ENCODE data around the gene ATP12A. TPM values are rescaled to one million over a fixed set of nuclear protein-coding genes. Genes with fewer than 3 reads are reported as not detected.
A peak's percentile ranks its signal among the peaks of the same experiment; 100 is the strongest.

The ATP12A gene
- total RNA-seq, 1 donor from 2014 or later, result not detected

DNA sequence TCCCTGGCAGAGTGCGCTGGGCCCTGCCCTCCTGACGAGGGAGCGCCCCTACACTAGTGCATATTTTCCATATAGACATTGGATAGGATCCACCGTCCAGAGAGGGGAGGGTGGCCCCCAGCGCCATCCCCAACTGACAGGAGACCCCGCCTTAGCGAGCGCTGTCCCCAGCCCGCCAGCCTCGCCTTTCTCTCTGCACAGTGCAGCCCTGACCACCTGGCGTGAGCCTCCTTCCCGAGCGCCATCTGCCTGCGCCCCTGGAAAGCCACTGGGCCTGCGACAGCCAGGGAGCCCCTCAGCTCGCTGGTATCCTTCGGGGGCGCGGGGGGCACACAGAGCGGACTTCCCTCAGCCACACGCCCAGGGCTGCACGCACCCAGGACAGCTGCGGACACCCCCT, 42.1 kb upstream of the ATP12A start:
- Mint-ChIP-seq H3K36me3 (ENCODE audit: unreplicated experiment) (no peaks in the 10 kb centered on the region), H3K27me3 (ENCODE audit: unreplicated experiment) (peaks cover 3% of the 10 kb centered on the region), H3K4me3 (ENCODE audit: unreplicated experiment) (no peak overlapping the region), H3K27ac (ENCODE audit: unreplicated experiment) (no peak overlapping the region), H3K4me1 (ENCODE audit: unreplicated experiment) (no peaks in the 10 kb centered on the region), H3K9me3 (ENCODE audit: unreplicated experiment) (no peaks in the 10 kb centered on the region)
- no peak for DNase-seq (ENCODE audit: extremely low spot score, unreplicated experiment)
- TF ChIP-seq, protein P1, sequence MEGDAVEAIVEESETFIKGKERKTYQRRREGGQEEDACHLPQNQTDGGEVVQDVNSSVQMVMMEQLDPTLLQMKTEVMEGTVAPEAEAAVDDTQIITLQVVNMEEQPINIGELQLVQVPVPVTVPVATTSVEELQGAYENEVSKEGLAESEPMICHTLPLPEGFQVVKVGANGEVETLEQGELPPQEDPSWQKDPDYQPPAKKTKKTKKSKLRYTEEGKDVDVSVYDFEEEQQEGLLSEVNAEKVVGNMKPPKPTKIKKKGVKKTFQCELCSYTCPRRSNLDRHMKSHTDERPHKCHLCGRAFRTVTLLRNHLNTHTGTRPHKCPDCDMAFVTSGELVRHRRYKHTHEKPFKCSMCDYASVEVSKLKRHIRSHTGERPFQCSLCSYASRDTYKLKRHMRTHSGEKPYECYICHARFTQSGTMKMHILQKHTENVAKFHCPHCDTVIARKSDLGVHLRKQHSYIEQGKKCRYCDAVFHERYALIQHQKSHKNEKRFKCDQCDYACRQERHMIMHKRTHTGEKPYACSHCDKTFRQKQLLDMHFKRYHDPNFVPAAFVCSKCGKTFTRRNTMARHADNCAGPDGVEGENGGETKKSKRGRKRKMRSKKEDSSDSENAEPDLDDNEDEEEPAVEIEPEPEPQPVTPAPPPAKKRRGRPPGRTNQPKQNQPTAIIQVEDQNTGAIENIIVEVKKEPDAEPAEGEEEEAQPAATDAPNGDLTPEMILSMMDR (IDR thresholded peaks at IDR 0.05), result no peak

DNA sequence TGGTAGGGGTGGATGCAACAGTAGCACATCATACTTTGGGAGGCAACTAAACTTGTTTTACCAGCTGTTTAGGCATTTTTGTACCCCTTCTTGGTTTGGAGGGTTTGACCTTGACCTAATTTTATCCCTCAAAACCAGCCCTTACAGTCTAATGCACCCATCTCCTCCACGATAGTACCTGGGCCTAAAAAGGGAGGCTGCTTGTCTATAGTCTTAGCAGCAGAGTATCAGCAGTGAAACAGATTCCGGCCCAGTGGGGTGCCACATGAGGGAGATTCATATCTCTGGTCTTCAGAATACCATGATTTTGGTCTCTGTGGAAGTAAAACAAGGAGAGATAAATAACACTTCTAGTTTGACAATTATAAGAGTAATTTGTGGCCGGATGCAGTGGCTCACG, 39.5 kb upstream of the ATP12A start:
- peaks cover 9% of the 10 kb centered on the region for H3K27me3 Mint-ChIP-seq (ENCODE audit: unreplicated experiment)
- no peaks in the 10 kb centered on the region for H3K36me3 Mint-ChIP-seq (ENCODE audit: unreplicated experiment)
- DNase-seq (ENCODE audit: extremely low spot score, unreplicated experiment), result peak; percentile 54
- H3K27ac Mint-ChIP-seq (ENCODE audit: unreplicated experiment), result no peak overlapping the region
- no peaks in the 10 kb centered on the region for H3K4me1 Mint-ChIP-seq (ENCODE audit: unreplicated experiment)
- TF ChIP-seq, protein P1 (IDR thresholded peaks at IDR 0.05), result no peak
- H3K9me3 Mint-ChIP-seq (ENCODE audit: unreplicated experiment), result no peaks in the 10 kb centered on the region
- H3K4me3 Mint-ChIP-seq (ENCODE audit: unreplicated experiment), result no peak overlapping the region

DNA sequence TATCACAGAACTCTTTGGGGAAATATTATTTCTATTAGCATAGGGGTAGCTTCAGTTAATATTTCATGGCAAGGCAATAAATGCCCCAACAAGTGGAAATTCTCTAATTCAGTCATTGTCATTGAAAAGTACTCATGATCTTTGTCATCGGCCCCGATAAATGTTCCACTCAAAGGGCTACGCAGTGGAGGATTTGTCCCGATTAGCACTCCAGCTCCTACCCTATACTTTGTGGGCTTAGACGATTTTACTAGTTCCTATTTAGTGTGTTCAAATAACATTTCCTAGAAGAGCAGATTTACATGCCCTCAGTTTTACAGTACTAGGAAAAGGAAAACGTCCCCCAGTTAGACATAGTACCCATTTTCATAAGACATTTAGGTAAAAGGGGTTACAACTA, 38.0 kb upstream of the ATP12A start:
- Mint-ChIP-seq H3K4me3 (ENCODE audit: unreplicated experiment) (no peak overlapping the region), H3K9me3 (ENCODE audit: unreplicated experiment) (no peaks in the 10 kb centered on the region), H3K36me3 (ENCODE audit: unreplicated experiment) (no peaks in the 10 kb centered on the region), H3K27me3 (ENCODE audit: unreplicated experiment) (peaks cover 9% of the 10 kb centered on the region), H3K27ac (ENCODE audit: unreplicated experiment) (no peak overlapping the region), H3K4me1 (ENCODE audit: unreplicated experiment) (no peaks in the 10 kb centered on the region)
- TF ChIP-seq, protein P1 (IDR thresholded peaks at IDR 0.05), result no peak
- DNase-seq (ENCODE audit: extremely low spot score, unreplicated experiment), result peak; percentile 8

DNA sequence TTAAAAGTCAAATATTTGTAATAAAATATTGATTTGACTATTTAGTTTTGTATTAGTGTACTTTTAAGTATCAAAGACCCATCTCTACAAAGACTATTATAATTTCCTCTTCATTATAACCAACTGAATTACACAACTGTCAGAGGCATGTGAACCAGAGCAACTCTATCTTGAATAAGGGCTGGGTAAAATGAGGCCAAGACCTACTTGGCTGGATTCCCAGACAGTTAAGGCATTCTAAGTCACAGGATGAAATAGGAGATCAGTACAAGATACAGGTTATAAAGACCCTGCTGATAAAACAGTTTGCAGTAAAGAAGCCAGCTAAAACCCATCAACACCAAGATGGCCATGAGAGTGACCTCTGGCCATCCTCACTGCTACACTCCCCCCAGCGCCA, 36.2 kb upstream of the ATP12A start:
- no peak overlapping the region for H3K27ac Mint-ChIP-seq (ENCODE audit: unreplicated experiment)
- no peaks in the 10 kb centered on the region for H3K36me3 Mint-ChIP-seq (ENCODE audit: unreplicated experiment)
- H3K4me3 Mint-ChIP-seq (ENCODE audit: unreplicated experiment), result no peak overlapping the region
- peaks cover 9% of the 10 kb centered on the region for H3K27me3 Mint-ChIP-seq (ENCODE audit: unreplicated experiment)
- TF ChIP-seq, protein P1 (IDR thresholded peaks at IDR 0.05), result no peak
- DNase-seq (ENCODE audit: extremely low spot score, unreplicated experiment), result no peak
- H3K4me1 Mint-ChIP-seq (ENCODE audit: unreplicated experiment), result no peaks in the 10 kb centered on the region
- no peaks in the 10 kb centered on the region for H3K9me3 Mint-ChIP-seq (ENCODE audit: unreplicated experiment)

DNA sequence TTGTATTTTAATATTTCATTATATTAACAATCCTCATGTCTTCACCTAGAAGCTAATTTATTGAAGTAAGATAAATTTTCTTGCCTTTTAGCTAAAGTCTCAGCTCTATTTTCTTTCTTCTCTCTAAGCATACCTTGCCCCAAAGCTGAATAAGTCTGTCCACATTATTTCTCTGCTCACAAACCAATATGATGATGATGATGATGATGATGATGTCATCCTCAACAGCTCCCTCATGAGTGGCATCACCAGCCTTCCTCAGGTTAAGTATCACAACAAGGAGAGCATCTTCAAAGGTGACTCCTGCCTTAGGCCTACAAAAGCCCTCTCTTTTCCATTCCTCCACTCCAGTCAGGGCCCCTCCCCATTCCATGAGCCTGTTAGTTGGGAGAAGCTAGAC, 31.9 kb upstream of the ATP12A start:
- Mint-ChIP-seq H3K9me3 (ENCODE audit: unreplicated experiment) (no peaks in the 10 kb centered on the region), H3K4me3 (ENCODE audit: unreplicated experiment) (no peak overlapping the region), H3K27ac (ENCODE audit: unreplicated experiment) (no peak overlapping the region), H3K27me3 (ENCODE audit: unreplicated experiment) (peaks cover 10% of the 10 kb centered on the region), H3K36me3 (ENCODE audit: unreplicated experiment) (no peaks in the 10 kb centered on the region), H3K4me1 (ENCODE audit: unreplicated experiment) (no peaks in the 10 kb centered on the region)
- TF ChIP-seq, protein P1 (IDR thresholded peaks at IDR 0.05), result no peak
- DNase-seq (ENCODE audit: extremely low spot score, unreplicated experiment), result no peak
